ENCODE data around the gene TMEM203.

DNA sequence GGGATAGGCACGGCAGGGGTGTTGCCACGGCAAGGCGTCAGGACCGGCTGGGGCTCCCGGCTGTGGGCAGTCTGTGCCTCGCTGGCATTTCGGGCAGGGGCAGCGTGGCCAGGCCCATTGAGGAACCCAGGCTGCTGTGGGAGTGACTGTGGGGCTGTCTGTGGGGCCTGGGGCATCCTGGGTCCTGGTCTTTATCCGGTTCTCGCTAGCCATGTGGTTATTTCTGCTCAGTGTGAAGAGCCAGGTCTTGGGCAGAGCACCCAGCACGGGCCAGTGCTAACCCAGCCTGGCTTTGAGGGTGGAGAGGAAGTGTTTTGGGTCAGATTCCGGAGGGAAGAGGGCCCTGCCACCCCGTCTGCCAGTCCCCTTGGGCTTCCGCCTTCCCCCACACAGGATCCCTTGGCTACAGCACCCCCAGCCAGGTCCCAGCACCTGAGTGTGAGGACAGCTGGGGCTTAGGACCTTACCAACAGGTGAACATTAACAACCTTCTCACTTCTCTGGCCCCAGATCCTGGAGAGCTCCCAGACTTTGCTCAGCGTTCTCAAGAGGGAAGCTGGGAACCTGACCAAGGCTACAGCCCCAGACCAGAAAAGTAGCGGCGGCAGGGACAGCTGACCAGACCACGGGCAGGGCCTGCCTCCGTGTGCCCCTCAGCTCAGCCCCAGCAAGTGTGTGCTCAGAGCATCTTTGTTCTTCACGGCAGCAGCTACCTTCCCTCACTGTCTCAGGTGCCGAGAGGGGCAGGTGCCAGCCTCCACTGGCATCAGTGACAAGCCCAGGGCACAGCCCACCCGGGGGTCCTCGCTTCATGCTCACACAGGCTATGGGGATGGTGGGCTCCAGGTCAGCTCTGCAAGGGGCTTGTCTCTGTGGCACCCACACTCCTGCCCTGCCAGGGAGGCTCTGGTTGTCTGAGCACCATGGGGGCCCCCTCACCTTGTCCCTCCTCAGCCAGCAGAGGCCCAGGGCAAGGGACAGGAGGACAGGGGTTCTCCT, 15.9 kb downstream of the TMEM203 start:
- TF ChIP-seq, protein P1, sequence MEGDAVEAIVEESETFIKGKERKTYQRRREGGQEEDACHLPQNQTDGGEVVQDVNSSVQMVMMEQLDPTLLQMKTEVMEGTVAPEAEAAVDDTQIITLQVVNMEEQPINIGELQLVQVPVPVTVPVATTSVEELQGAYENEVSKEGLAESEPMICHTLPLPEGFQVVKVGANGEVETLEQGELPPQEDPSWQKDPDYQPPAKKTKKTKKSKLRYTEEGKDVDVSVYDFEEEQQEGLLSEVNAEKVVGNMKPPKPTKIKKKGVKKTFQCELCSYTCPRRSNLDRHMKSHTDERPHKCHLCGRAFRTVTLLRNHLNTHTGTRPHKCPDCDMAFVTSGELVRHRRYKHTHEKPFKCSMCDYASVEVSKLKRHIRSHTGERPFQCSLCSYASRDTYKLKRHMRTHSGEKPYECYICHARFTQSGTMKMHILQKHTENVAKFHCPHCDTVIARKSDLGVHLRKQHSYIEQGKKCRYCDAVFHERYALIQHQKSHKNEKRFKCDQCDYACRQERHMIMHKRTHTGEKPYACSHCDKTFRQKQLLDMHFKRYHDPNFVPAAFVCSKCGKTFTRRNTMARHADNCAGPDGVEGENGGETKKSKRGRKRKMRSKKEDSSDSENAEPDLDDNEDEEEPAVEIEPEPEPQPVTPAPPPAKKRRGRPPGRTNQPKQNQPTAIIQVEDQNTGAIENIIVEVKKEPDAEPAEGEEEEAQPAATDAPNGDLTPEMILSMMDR (IDR thresholded peaks at IDR 0.05), result no peak
- TF ChIP-seq EP300 (IDR thresholded peaks at IDR 0.05; ENCODE audit: low read depth), result no peak
- TF ChIP-seq POLR2A (IDR thresholded peaks at IDR 0.05), result no peak
- no peak for TF ChIP-seq POLR2AphosphoS5 (IDR thresholded peaks at IDR 0.05)
